ENCODE results near the gene PUM1. TPM values are rescaled to one million over a fixed set of nuclear protein-coding genes. Genes with fewer than 3 reads are reported as not detected.

PUM1 gene
- total RNA-seq, 4 donors from 2014 or later: 61.6 to 109 (median 76.9) TPM

GRCh38 chr1:30962609-30963508 is 102.7 kb downstream of the PUM1 start:
- Histone ChIP-seq H3K4me1 (no peaks in the 10 kb centered on the region), H3K36me3 (peaks cover 0 to 78% (median 0%) of the 10 kb centered on the region in 3 donors), H3K9me3 (no peaks in the 10 kb centered on the region), H3K4me3 (no peak overlapping the region), H3K27ac (no peak overlapping the region), H3K27me3 (no peaks in the 10 kb centered on the region)
- TF ChIP-seq CTCF (IDR thresholded peaks at IDR 0.05): no peak
- no peak for TF ChIP-seq POLR2A (IDR thresholded peaks at IDR 0.05)
- no peak for DNase-seq

- Histone ChIP-seq H3K9me3 (no peaks in the 10 kb centered on the region), H3K27ac (no peak overlapping the region), H3K36me3 (peaks cover 0 to 73% (median 0%) of the 10 kb centered on the region in 3 donors), H3K4me1 (no peaks in the 10 kb centered on the region), H3K27me3 (no peaks in the 10 kb centered on the region), H3K4me3 (no peak overlapping the region)
- no peak for TF ChIP-seq POLR2A (IDR thresholded peaks at IDR 0.05)
- no peak for TF ChIP-seq CTCF (IDR thresholded peaks at IDR 0.05)
- no peak for DNase-seq
Measured at GRCh38 chr1:30957560-30958222, 107.8 kb downstream of the PUM1 start.

DNA sequence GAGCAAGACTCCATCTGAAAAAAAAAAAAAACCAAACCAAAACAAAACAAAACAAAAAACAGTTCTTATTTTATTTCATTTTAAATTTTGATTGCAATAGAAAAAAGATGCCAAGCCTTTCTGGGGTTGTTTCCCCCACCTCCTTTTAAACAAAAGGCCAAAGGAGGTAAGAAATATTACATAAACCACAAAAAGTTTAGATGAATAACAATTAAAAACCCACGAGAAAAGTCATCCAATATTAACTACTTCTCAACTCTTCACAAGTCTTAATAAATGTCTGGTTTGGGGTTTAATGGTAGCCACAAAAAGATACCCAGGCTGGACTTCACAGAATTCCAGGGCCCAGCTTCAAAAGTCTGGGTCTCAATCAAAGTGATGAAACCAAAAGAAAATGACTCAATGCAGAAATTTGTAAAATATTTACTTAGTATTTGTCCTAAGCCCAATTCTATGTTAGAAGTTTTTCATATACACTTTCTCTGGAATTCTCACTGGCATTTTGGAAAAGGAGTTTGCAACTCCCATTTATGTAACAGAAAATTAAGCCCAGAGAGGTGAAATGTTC is 110.0 kb downstream of the PUM1 start:
- Histone ChIP-seq H3K27ac (no peak overlapping the region), H3K36me3 (peaks cover 0 to 69% (median 0%) of the 10 kb centered on the region in 3 donors), H3K9me3 (no peaks in the 10 kb centered on the region), H3K4me1 (no peaks in the 10 kb centered on the region), H3K4me3 (no peak overlapping the region), H3K27me3 (no peaks in the 10 kb centered on the region)
- DNase-seq: no peak
- TF ChIP-seq POLR2A (IDR thresholded peaks at IDR 0.05) (no peak), CTCF (IDR thresholded peaks at IDR 0.05) (no peak)

DNA sequence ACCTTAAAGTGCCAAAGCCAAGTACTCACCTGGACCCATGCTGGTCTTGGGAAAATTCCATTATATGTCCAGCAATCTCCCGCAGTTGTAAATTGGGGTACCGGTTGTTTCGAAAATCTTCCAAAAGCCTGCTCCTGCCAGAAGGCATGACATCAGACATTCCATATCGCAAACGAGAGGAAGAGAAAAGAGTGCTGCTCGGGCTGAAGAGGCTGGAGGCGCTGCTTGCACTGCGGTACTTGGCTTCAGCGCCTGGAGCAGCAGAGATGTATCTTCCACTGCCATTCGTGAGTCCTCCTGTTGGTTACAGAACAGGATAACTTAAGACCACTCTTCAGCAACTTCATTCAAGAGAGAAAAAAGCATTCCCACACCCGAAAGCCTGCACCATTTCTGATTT is 111.8 kb downstream of the PUM1 start:
- Histone ChIP-seq H3K27me3 (no peaks in the 10 kb centered on the region), H3K36me3 (peaks cover 0 to 76% (median 0%) of the 10 kb centered on the region in 3 donors), H3K4me1 (no peaks in the 10 kb centered on the region), H3K27ac (no peak overlapping the region), H3K4me3 (no peak overlapping the region), H3K9me3 (no peaks in the 10 kb centered on the region)
- DNase-seq: no peak
- TF ChIP-seq CTCF (IDR thresholded peaks at IDR 0.05) (no peak), POLR2A (IDR thresholded peaks at IDR 0.05) (no peak)

- Histone ChIP-seq H3K27ac (no peak overlapping the region), H3K36me3 (peaks cover 0 to 85% (median 0%) of the 10 kb centered on the region in 3 donors), H3K27me3 (no peaks in the 10 kb centered on the region), H3K9me3 (no peaks in the 10 kb centered on the region), H3K4me3 (no peak overlapping the region), H3K4me1 (no peaks in the 10 kb centered on the region)
- no peak for DNase-seq
- no peak for TF ChIP-seq CTCF (IDR thresholded peaks at IDR 0.05)
- no peak for TF ChIP-seq POLR2A (IDR thresholded peaks at IDR 0.05)
Measured at GRCh38 chr1:30952098-30952497, 113.4 kb downstream of the PUM1 start.
